HG03520 (cell line): ENCODE measurements around the gene INKA1.
"Not testable (repeated sequence)": the region's sequence is repeated elsewhere in the genome, so short reads cannot be mapped to it uniquely, and the experiment has no call there.

Experiments used
- ATAC-seq: cut with Tn5 transposase; IDR thresholded peaks from one replicate; pipeline ENCODE4 v1.9.1; 2021; ENCODE audit warnings: mild to moderate bottlenecking, moderate library complexity; ENCODE audit not compliant: unreplicated experiment

The INKA1 gene

DNA sequence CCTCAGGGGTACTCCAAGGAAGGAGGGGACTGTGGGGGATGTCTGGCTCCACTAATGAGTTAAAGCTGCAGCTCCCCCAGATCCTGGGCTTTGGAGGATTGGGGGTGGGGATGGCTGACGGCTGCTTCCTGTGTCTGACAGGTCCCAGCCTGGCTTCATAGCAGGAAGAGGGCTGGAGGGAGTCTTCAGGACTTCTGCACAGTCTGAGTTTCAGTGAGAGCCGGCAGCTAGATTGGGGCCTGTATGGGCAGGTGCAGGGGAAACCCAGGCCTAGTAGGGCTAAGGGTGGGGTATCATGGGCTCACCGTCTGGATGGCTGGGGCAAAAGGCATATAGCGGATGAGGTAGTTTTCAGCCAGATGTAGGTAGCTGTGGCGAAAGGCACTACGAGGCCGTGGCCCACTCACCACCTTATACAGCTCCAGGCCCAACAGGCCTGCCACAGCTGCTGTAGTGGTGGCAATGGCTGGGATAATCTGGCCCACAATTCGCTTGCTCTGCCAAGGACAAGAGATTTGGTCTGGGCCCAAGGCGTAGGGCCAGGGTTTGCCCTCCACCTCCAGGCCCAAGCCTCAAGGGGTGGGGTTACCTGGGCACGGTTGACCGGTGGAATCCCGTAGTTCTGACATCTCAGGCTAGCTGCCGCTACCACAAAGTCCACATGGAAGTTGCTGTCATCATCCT is 4.5 kb downstream of the INKA1 start:
- ATAC-seq = no peak

DNA sequence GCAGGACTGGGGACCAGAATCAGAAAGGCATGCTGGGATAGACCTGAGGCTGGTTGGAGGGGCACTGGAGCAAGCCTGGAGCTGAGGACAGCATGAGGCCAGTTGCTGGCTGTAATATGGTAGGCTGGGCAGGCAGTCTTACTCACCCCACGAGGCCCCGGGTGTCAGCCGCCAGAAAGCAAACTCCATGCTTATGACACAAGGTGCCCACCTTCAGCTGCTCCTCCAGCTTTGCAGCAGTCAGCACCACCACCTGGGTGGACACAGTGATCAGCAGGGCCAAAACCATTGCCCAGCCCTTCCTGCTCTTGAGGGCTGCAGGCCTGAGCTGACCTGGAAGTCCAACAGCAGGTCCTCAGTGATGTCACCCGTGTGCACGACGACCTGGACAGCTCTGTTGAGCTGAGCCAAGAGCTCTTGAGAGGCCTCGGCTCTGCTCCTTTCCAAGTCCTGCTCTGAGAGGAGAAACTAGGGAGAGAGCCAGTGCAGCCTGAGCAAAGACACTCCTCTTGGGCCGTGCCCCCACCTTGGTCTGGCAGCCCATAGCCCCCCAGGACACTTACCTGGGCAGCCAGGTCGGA is 9.9 kb downstream of the INKA1 start:
- ATAC-seq = no peak

- no peak for ATAC-seq
These were observed 10.6 kb downstream of the INKA1 start, which contains the start of gene UBA7 for GRCh38 chr3:49813497-49814174. UBA7 (minus strand) TSS chr3:49813953; CDS start chr3:49813787, 166 bp downstream.

DNA sequence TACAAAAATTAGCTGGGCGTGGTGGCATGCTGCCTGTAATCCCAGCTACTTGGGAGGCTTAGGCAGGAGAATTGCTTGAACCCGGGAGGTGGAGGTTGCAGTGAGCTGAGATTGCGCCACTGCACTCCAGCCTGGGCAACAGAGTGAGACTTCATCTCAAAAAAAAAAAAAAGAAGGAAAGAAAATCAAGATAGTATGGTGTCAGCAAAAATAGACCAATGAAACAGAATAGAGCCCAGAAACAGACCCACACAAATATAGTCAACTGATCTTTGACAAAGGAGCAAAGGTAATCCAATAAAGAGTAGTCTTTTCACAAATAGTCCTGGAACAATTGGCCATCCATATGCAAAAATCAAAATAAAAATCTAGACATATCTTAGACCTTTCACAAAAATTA is 20.1 kb downstream of the INKA1 start:
- ATAC-seq = not testable (repeated sequence)

- ATAC-seq = no peak
These were observed 23.0 kb downstream of the INKA1 start for GRCh38 chr3:49826016-49826415.

- ATAC-seq = no peak
These were observed 28.3 kb downstream of the INKA1 start for GRCh38 chr3:49831341-49831740.

- ATAC-seq = no peak
These were observed 36.2 kb downstream of the INKA1 start for GRCh38 chr3:49839193-49839809.

DNA sequence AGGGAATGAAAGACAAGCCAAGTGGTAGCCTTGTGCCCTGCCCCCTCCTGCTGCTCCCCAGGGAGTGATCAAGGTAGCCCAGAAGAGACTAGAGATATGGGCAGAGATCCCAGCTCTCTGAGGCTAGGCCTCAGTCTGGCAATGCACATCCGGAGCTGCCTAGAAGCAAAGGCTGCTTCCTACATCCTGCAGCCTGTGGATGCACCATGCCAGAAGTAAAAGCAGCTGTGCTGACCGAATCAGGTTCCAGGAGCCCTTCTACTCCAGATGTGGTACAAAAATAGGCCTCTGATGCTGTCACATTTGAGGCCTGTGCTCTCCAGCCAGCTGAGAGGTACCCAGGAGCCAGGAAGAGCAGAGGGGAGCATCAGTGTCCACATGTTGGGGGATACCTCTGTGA is 37.3 kb downstream of the INKA1 start:
- no peak for ATAC-seq

DNA sequence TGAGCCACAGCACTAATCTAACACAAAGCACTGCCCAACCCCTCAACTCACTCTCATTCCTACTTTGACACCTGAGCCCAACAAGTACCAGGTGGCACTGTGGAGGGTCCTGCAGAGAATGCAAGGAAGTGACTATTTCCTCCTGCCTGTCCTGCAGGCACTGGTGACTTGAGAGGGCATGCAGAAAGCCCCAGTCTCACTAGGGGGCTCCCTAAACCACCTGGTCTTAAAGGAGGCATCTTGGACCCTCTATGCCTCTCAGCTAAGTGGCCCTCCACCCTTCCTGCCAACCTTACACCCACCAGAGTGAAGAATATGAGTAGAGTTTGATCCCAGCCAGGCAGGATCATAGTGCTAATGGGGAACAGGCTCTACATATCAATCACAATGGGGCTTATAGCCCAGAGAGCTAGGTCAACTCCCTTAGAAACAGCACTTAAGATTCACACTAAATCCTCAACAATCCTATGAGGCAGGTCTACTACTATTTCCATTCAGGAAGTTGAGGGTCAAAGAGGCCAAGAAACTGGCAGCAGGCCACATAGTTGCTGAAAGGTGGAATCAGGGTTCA is 38.1 kb downstream of the INKA1 start:
- no peak for ATAC-seq

DNA sequence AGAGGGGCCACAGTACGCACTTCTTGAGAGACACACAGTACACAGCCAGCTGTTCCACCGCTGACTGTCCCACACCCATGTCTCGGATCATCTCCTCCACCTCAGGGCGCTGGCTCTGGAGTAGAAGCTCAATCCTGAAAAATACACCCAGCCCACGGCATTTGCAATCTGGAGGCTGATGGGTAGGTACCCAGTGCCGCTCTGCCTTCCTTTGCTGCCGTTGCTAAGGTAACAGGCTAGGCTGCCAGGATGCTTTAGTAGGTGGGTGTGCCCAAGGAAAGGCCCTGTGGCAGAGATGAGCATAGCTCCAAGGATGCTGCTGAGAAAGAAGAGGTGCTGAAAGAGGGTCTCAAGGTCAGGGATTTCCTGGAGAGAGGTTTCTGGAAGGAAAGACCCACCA is 38.7 kb downstream of the INKA1 start:
- no peak for ATAC-seq

DNA sequence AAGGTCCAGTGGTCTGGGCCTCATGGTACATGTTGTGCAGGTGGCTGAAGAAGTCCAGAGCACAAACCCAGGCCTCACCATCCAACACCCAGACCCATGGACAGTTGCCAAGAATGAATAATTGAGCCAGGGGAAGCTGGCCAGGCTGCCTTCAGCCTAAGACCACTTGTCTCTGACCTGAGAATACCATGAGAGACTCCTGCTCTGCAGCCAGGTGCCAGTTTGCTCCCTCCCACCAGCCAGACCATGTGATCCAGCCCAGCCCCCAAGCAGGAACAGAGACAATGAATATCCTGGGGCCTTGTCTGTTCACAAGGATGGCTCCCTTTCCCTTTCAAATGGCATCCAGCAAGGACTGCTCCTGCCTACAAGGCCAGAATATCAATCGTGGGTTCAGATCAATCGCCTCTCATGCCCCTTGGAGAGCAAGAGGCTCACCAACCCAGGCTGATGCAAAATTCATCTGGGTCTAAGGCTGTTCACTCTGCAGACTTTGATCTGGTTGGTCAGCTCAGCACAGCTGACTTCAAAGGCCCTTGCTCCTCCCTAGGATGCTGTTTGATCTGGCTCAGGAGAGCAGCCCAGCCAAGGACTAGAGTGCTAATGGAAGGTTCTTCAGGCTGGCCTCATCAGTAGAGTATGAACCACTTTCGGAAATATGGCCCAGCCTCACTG is 39.9 kb downstream of the INKA1 start:
- no peak for ATAC-seq

GRCh38 chr3:49844464-49845183 is 41.6 kb downstream of the INKA1 start:
- ATAC-seq = no peak

- ATAC-seq = no peak
These were observed 42.6 kb downstream of the INKA1 start for GRCh38 chr3:49845694-49846093.
